K562 (cell line): ENCODE results near the gene TPO.

ENCODE experiments used
- CTCF ChIP-seq, 3 experiments: IDR thresholded peaks in 2 of 3; conservative IDR thresholded peaks in 1 of 3; 2 replicates each; pipeline ENCODE4 v1.5.1; 2011 to 2012; ENCODE audit warnings: low read length in 3 of 3, mild to moderate bottlenecking in 3 of 3, control low read depth in 2 of 3, improper control_type of control experiment in 1 of 3, inconsistent platforms in 1 of 3, low read depth in 1 of 3, mixed read lengths in 1 of 3, moderate library complexity in 1 of 3; ENCODE audit not compliant: insufficient read depth in 2 of 3
- KDM1A ChIP-seq, 2 experiments: fragments of 450-650 bp; IDR thresholded peaks; 2 replicates each; pipeline ENCODE4 v1.6.1; 2016; ENCODE audit warnings: mild to moderate bottlenecking in 2 of 2
- ZNF785 ChIP-seq: fragments of 250-450 bp; sonication (Bioruptor Pico); IDR thresholded peaks from 2 replicates; pipeline ENCODE4 v1.4.0; 2020; ENCODE audit warnings: mild to moderate bottlenecking

- TF ChIP-seq ZNF785 (CRISPR knock-in tag) (no peak), CTCF (IDR thresholded peaks at IDR 0.05 in 2 of 3, conservative IDR thresholded peaks at IDR 0.05 in 1 of 3; ENCODE audit: insufficient read depth in 2 of 3, low read depth in 1 of 3, low read length in 3 of 3) (no peak), KDM1A (IDR thresholded peaks at IDR 0.05) (no peak)
Observed at GRCh38 chr2:1591461-1591770, 178.2 kb downstream of the TPO start.
